HEK293 (cell line): ENCODE measurements around the gene CST9L.

ENCODE experiments used
- CTCF ChIA-PET: fragments of 350-600 bp; formaldehyde crosslinking; extraction: SDS; loops from one replicate; lab custom pipeline; 2021; ENCODE audit warnings: antibody characterized with exemption; lab: Yijun Ruan, JAX
- POLR2A ChIA-PET: fragments of 300-600 bp; formaldehyde crosslinking; extraction: SDS; loops from one replicate; lab custom pipeline; 2020; ENCODE audit warnings: antibody characterized with exemption, inconsistent platforms; lab: Yijun Ruan, JAX
- H3K27ac ChIP-seq: fragments of 200-500 bp; sonication (Bioruptor generic); 2 replicates; pipeline ENCODE4 v1.5.1; 2014; ENCODE audit warnings: low read depth, low read length, control low read depth, inconsistent platforms; ENCODE audit errors: extremely low read depth
- H3K36me3 ChIP-seq, 2 experiments: fragments of 200-500 bp in 1 of 2; sonication (Bioruptor generic) in 1 of 2; 1 replicate in 1 of 2; 2 replicates in 1 of 2; pipeline ENCODE4 v1.5.1; 2014 to 2017; ENCODE audit warnings: inconsistent platforms in 2 of 2, low read length in 2 of 2; ENCODE audit not compliant: control insufficient read depth in 2 of 2, insufficient read depth in 1 of 2
- H3K4me1 ChIP-seq: fragments of 200-500 bp; sonication (Bioruptor generic); 2 replicates; pipeline ENCODE4 v1.5.1; 2014; ENCODE audit warnings: mild to moderate bottlenecking, low read length, inconsistent platforms; ENCODE audit not compliant: control insufficient read depth, insufficient read depth
- H3K4me3 ChIP-seq: 2 replicates; pipeline ENCODE4 v1.5.1; 2011; ENCODE audit warnings: low read depth, mild to moderate bottlenecking, control low read depth, low read length, moderate library complexity
- H3K9me3 ChIP-seq: fragments of 200-500 bp; sonication (Bioruptor generic); 2 replicates; pipeline ENCODE4 v1.5.1; 2014; ENCODE audit warnings: low read depth, low read length, inconsistent platforms; ENCODE audit not compliant: control insufficient read depth, insufficient read depth
- BCL11A ChIP-seq: fragments of 450-650 bp; formaldehyde crosslinking; IDR thresholded peaks from 2 replicates; pipeline ENCODE4 v1.5.1; 2016; ENCODE audit warnings: low read depth, missing biosample characterization, missing genetic modification characterization
- HOXC10 ChIP-seq: sonication (generic); formaldehyde crosslinking; IDR thresholded peaks from 2 replicates; pipeline ENCODE4 v1.8.1; 2023; ENCODE audit warnings: mild to moderate bottlenecking, missing genetic modification reagents
- RBAK ChIP-seq: fragments of 450-650 bp; formaldehyde crosslinking; IDR thresholded peaks from 2 replicates; pipeline ENCODE4 v1.5.1; 2016; ENCODE audit warnings: missing biosample characterization, missing genetic modification characterization
- REPIN1 ChIP-seq: fragments of 450-650 bp; formaldehyde crosslinking; IDR thresholded peaks from 2 replicates; pipeline ENCODE4 v1.5.1; 2017; ENCODE audit warnings: missing biosample characterization, missing genetic modification characterization, low read depth
- SP7 ChIP-seq: fragments of 450-650 bp; formaldehyde crosslinking; IDR thresholded peaks from 2 replicates; pipeline ENCODE4 v1.5.1; 2016; ENCODE audit warnings: missing biosample characterization, missing genetic modification characterization
- ZBTB1 ChIP-seq: fragments of 450-650 bp; formaldehyde crosslinking; IDR thresholded peaks from 2 replicates; pipeline ENCODE4 v1.5.1; 2016; ENCODE audit warnings: missing biosample characterization, missing genetic modification characterization
- ZBTB20 ChIP-seq: fragments of 450-650 bp; formaldehyde crosslinking; IDR thresholded peaks from 2 replicates; pipeline ENCODE4 v1.5.1; 2016; ENCODE audit warnings: missing biosample characterization, missing genetic modification characterization
- ZNF202 ChIP-seq: fragments of 450-650 bp; formaldehyde crosslinking; IDR thresholded peaks from 2 replicates; pipeline ENCODE4 v1.5.1; 2016; ENCODE audit warnings: missing biosample characterization, missing genetic modification characterization, borderline replicate concordance
- ZNF37A ChIP-seq: fragments of 450-650 bp; IDR thresholded peaks from 2 replicates; pipeline ENCODE4 v1.5.1; 2018; ENCODE audit warnings: missing biosample characterization, missing genetic modification characterization
- ZNF654 ChIP-seq: fragments of 450-650 bp; formaldehyde crosslinking; IDR thresholded peaks from 2 replicates; pipeline ENCODE4 v1.5.1; 2016; ENCODE audit warnings: low read depth, missing biosample characterization, missing genetic modification characterization
- ZNF777 ChIP-seq: fragments of 450-650 bp; formaldehyde crosslinking; IDR thresholded peaks from 2 replicates; pipeline ENCODE4 v1.5.1; 2017; ENCODE audit warnings: missing biosample characterization, missing genetic modification characterization, borderline replicate concordance
- TF ChIP-seq, protein P1 (sequence below): fragments of 450-650 bp; formaldehyde crosslinking; IDR thresholded peaks from 2 replicates; pipeline ENCODE4 v1.5.1; 2016; ENCODE audit warnings: missing biosample characterization, missing genetic modification characterization
- TF ChIP-seq, protein P2 (sequence below): sonication (generic); formaldehyde crosslinking; IDR thresholded peaks from 2 replicates; pipeline ENCODE4 v1.8.1; 2022; ENCODE audit warnings: mild to moderate bottlenecking, moderate library complexity, missing genetic modification reagents
- TF ChIP-seq, protein P3 (sequence below): fragments of 450-650 bp; formaldehyde crosslinking; IDR thresholded peaks from 2 replicates; pipeline ENCODE4 v1.5.1; 2016; ENCODE audit warnings: missing biosample characterization, missing genetic modification characterization
- TF ChIP-seq, protein P4 (sequence below): fragments of 450-650 bp; formaldehyde crosslinking; IDR thresholded peaks from 2 replicates; pipeline ENCODE4 v1.5.1; 2017; ENCODE audit warnings: missing biosample characterization, missing genetic modification characterization
- TF ChIP-seq, protein P5 (sequence below): fragments of 450-650 bp; formaldehyde crosslinking; IDR thresholded peaks from 2 replicates; pipeline ENCODE4 v1.5.1; 2016; ENCODE audit warnings: missing biosample characterization, missing genetic modification characterization
- TF ChIP-seq, protein P6 (sequence below): fragments of 450-650 bp; formaldehyde crosslinking; IDR thresholded peaks from 2 replicates; pipeline ENCODE4 v1.5.1; 2016; ENCODE audit warnings: missing biosample characterization, missing genetic modification characterization
- TF ChIP-seq, protein P7 (sequence below): fragments of 450-650 bp; IDR thresholded peaks from 2 replicates; pipeline ENCODE4 v1.5.1; 2018; ENCODE audit warnings: missing biosample characterization, missing genetic modification characterization
- TF ChIP-seq, protein P8 (sequence below): fragments of 450-650 bp; formaldehyde crosslinking; IDR thresholded peaks from 2 replicates; pipeline ENCODE4 v1.5.1; 2016; ENCODE audit warnings: missing biosample characterization, missing genetic modification characterization

The CST9L gene

DNA sequence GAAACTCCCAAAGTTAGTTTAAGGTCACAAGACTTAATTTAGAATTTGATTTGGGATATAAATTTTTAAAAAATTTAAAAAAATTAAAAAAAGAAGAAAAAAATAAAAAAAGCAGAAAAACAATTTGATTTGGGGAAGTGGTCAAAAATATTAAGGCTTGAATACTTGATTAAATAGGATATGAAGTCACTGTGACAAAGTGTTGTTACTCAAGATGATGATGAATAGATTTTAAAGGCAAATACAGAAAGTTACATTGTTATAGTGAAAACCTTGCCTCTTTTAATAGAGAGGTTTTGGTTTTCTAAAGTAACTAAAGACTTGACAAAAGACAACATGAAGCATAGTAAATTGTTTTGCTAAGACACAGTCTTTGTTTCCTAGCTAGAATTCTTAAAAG lies 30.2 kb upstream of the CST9L start (continued):
- TF ChIP-seq, protein P1, sequence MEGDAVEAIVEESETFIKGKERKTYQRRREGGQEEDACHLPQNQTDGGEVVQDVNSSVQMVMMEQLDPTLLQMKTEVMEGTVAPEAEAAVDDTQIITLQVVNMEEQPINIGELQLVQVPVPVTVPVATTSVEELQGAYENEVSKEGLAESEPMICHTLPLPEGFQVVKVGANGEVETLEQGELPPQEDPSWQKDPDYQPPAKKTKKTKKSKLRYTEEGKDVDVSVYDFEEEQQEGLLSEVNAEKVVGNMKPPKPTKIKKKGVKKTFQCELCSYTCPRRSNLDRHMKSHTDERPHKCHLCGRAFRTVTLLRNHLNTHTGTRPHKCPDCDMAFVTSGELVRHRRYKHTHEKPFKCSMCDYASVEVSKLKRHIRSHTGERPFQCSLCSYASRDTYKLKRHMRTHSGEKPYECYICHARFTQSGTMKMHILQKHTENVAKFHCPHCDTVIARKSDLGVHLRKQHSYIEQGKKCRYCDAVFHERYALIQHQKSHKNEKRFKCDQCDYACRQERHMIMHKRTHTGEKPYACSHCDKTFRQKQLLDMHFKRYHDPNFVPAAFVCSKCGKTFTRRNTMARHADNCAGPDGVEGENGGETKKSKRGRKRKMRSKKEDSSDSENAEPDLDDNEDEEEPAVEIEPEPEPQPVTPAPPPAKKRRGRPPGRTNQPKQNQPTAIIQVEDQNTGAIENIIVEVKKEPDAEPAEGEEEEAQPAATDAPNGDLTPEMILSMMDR = no peak
- TF ChIP-seq RBAK = no peak
- TF ChIP-seq, protein P2, sequence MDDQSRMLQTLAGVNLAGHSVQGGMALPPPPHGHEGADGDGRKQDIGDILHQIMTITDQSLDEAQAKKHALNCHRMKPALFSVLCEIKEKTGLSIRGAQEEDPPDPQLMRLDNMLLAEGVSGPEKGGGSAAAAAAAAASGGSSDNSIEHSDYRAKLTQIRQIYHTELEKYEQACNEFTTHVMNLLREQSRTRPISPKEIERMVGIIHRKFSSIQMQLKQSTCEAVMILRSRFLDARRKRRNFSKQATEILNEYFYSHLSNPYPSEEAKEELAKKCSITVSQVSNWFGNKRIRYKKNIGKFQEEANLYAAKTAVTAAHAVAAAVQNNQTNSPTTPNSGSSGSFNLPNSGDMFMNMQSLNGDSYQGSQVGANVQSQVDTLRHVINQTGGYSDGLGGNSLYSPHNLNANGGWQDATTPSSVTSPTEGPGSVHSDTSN (CRISPR knock-in tag) = no peak
- no peak for TF ChIP-seq REPIN1

DNA sequence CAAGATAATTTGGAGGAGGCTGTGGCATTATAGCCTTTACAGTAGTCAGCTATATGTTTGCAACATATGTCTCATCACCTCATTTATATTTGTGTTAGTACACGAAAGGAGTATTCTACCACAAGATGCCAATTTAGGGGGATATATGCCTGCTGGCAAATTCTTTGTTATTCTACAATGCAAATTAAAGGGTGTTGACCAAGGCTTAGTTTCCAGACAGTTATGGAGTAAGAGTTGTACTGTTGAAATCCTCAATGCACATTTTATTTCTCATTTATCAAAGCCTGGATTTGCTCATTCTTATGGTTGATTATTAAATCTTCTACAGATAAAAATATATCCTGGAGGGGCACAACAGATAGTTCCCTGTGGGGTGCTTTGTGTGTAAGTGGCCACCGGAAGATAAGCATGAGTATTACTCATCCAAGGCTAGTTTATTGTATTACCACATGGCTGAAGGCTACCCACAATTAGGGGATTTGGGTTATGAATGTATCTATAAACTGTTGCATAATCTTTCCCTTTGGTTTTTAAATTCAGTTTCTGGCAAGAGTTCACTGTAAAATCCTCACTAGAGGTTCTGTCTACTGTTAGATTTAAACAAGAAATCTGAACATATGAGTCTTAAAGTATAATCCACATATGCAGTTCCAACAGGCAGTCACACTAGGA lies 28.4 kb upstream of the CST9L start:
- Histone ChIP-seq H3K4me3 (no peak overlapping the region), H3K4me1 (0 out of 2 replicates have a peak, but pooled peaks cover 3% of the 10 kb centered on the region), H3K36me3 (no peaks in the 10 kb centered on the region), H3K27ac (no peak overlapping the region), H3K9me3 (no peaks in the 10 kb centered on the region)
- ChIA-PET CTCF (interaction anchor here (0.6 to 1.1 kb wide), 2 partner anchors 10 to 15 kb away, joined by 4 read pairs; no protein-coding TSS in a partner anchor), POLR2A (no interaction called here)
- TF ChIP-seq ZBTB1 (tag by site-specific recombination) (no peak), ZNF37A (tag by site-specific recombination) (no peak), ZNF777 (tag by site-specific recombination) (no peak), HOXC10 (no peak), ZNF202 (tag by site-specific recombination) (no peak), ZNF654 (tag by site-specific recombination) (no peak), SP7 (tag by site-specific recombination) (no peak), ZBTB20 (no peak), BCL11A (tag by site-specific recombination) (no peak)
- TF ChIP-seq, protein P3, sequence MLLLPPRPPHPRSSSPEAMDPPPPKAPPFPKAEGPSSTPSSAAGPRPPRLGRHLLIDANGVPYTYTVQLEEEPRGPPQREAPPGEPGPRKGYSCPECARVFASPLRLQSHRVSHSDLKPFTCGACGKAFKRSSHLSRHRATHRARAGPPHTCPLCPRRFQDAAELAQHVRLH (tag by site-specific recombination) = no peak
- TF ChIP-seq, protein P4, sequence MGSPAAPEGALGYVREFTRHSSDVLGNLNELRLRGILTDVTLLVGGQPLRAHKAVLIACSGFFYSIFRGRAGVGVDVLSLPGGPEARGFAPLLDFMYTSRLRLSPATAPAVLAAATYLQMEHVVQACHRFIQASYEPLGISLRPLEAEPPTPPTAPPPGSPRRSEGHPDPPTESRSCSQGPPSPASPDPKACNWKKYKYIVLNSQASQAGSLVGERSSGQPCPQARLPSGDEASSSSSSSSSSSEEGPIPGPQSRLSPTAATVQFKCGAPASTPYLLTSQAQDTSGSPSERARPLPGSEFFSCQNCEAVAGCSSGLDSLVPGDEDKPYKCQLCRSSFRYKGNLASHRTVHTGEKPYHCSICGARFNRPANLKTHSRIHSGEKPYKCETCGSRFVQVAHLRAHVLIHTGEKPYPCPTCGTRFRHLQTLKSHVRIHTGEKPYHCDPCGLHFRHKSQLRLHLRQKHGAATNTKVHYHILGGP (tag by site-specific recombination) = no peak
- TF ChIP-seq, protein P2 (CRISPR knock-in tag) = no peak
- TF ChIP-seq, protein P5, sequence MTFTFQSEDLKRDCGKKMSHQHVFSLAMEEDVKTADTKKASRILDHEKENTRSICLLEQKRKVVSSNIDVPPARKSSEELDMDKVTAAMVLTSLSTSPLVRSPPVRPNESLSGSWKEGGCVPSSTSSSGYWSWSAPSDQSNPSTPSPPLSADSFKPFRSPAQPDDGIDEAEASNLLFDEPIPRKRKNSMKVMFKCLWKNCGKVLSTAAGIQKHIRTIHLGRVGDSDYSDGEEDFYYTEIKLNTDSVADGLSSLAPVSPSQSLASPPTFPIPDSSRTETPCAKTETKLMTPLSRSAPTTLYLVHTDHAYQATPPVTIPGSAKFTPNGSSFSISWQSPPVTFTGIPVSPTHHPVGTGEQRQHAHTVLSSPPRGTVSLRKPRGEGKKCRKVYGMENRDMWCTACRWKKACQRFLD (tag by site-specific recombination) = no peak
- TF ChIP-seq, protein P6, sequence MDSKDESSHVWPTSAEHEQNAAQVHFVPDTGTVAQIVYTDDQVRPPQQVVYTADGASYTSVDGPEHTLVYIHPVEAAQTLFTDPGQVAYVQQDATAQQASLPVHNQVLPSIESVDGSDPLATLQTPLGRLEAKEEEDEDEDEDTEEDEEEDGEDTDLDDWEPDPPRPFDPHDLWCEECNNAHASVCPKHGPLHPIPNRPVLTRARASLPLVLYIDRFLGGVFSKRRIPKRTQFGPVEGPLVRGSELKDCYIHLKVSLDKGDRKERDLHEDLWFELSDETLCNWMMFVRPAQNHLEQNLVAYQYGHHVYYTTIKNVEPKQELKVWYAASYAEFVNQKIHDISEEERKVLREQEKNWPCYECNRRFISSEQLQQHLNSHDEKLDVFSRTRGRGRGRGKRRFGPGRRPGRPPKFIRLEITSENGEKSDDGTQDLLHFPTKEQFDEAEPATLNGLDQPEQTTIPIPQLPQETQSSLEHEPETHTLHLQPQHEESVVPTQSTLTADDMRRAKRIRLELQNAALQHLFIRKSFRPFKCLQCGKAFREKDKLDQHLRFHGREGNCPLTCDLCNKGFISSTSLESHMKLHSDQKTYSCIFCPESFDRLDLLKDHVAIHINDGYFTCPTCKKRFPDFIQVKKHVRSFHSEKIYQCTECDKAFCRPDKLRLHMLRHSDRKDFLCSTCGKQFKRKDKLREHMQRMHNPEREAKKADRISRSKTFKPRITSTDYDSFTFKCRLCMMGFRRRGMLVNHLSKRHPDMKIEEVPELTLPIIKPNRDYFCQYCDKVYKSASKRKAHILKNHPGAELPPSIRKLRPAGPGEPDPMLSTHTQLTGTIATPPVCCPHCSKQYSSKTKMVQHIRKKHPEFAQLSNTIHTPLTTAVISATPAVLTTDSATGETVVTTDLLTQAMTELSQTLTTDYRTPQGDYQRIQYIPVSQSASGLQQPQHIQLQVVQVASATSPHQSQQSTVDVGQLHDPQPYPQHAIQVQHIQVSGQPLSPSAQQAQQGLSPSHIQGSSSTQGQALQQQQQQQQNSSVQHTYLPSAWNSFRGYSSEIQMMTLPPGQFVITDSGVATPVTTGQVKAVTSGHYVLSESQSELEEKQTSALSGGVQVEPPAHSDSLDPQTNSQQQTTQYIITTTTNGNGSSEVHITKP (tag by site-specific recombination) = no peak
- TF ChIP-seq, protein P7, sequence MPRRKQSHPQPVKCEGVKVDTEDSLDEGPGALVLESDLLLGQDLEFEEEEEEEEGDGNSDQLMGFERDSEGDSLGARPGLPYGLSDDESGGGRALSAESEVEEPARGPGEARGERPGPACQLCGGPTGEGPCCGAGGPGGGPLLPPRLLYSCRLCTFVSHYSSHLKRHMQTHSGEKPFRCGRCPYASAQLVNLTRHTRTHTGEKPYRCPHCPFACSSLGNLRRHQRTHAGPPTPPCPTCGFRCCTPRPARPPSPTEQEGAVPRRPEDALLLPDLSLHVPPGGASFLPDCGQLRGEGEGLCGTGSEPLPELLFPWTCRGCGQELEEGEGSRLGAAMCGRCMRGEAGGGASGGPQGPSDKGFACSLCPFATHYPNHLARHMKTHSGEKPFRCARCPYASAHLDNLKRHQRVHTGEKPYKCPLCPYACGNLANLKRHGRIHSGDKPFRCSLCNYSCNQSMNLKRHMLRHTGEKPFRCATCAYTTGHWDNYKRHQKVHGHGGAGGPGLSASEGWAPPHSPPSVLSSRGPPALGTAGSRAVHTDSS (tag by site-specific recombination) = no peak
- TF ChIP-seq, protein P8, sequence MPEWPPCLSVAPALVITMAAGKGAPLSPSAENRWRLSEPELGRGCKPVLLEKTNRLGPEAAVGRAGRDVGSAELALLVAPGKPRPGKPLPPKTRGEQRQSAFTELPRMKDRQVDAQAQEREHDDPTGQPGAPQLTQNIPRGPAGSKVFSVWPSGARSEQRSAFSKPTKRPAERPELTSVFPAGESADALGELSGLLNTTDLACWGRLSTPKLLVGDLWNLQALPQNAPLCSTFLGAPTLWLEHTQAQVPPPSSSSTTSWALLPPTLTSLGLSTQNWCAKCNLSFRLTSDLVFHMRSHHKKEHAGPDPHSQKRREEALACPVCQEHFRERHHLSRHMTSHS = no peak
